ENCODE data around the gene WWP2.

The WWP2 gene

DNA sequence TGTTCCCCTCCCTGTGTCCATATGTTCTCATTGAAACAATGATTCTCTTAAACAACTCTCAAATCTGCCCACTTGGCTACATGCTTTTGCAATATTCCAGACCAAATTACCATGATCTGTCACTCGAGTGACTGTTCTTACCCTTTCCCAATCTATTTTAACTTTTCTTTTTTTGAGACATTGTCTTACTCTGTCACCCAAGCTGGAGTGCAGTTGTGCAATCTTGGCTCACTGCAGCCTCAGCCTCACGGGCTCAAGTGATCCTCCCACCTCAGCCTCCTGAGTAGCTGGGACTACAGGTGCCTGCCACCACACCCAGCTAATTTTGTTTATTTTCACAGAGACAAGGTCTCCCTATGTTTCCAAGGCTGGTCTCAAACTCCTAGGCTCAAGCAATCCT is 130.2 kb downstream of the WWP2 start:
- Histone ChIP-seq H3K4me2 (ENCODE audit: low read depth, low read length, poor library complexity, severe bottlenecking) (no peak overlapping the region), H2AFZ (ENCODE audit: low read length) (no peak overlapping the region), H3K79me2 (ENCODE audit: insufficient read depth, low read length) (no peaks in the 10 kb centered on the region), H3K9ac (ENCODE audit: low read depth, low read length, poor library complexity, severe bottlenecking) (no peak overlapping the region), H3K9me3 (ENCODE audit: insufficient read depth, low read depth, low read length) (no peaks in the 10 kb centered on the region), H3K36me3 (ENCODE audit: insufficient read depth, low read length) (peaks cover 24% of the 10 kb centered on the region; the same call in 1 of the 2 replicates), H3K27me3 (ENCODE audit: insufficient read depth, low read length, poor library complexity, severe bottlenecking) (no peaks in the 10 kb centered on the region), H4K20me1 (ENCODE audit: insufficient read depth, low read length, poor library complexity, severe bottlenecking) (no peaks in the 10 kb centered on the region), H3K4me1 (ENCODE audit: insufficient read depth, low read length, poor library complexity, severe bottlenecking) (no peaks in the 10 kb centered on the region), H3K9me2 (replicated peaks; ENCODE audit: low read depth, low read length) (no peaks in the 10 kb centered on the region), H3F3A (ENCODE audit: low read depth) (no peaks in the 10 kb centered on the region), H3K4me3 (ENCODE audit: low read length, poor library complexity, severe bottlenecking) (no peak overlapping the region)
- TF ChIP-seq, protein P1, sequence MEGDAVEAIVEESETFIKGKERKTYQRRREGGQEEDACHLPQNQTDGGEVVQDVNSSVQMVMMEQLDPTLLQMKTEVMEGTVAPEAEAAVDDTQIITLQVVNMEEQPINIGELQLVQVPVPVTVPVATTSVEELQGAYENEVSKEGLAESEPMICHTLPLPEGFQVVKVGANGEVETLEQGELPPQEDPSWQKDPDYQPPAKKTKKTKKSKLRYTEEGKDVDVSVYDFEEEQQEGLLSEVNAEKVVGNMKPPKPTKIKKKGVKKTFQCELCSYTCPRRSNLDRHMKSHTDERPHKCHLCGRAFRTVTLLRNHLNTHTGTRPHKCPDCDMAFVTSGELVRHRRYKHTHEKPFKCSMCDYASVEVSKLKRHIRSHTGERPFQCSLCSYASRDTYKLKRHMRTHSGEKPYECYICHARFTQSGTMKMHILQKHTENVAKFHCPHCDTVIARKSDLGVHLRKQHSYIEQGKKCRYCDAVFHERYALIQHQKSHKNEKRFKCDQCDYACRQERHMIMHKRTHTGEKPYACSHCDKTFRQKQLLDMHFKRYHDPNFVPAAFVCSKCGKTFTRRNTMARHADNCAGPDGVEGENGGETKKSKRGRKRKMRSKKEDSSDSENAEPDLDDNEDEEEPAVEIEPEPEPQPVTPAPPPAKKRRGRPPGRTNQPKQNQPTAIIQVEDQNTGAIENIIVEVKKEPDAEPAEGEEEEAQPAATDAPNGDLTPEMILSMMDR (conservative IDR thresholded peaks at IDR 0.05; ENCODE audit: low read length) = no peak
- TF ChIP-seq EZH2phosphoT487 (IDR thresholded peaks at IDR 0.05; ENCODE audit: borderline replicate concordance) = no peak

DNA sequence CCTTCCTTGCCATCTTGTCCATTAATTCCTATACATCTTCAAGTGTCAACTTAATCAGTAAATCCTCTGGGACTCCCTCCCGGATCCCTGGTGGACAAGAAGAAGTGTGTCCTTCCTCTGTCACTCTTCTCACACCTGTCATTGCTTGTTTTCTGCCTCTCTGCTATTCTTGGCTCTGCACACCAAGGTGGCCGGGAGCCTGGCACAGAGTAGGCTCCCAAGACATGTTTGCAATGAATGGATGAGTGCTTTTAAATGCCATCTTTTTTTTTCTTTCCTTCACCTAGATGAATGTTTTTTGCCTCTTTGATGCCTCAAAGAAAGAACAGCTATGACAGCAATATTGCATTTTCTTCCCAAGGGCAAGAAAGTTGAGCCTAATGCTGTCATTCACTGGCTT is 131.0 kb downstream of the WWP2 start:
- no peak overlapping the region for H3K4me3 ChIP-seq (ENCODE audit: low read length, poor library complexity, severe bottlenecking)
- no peaks in the 10 kb centered on the region for H4K20me1 ChIP-seq (ENCODE audit: insufficient read depth, low read length, poor library complexity, severe bottlenecking)
- no peak overlapping the region for H3K4me2 ChIP-seq (ENCODE audit: low read depth, low read length, poor library complexity, severe bottlenecking)
- H3K9me3 ChIP-seq (ENCODE audit: insufficient read depth, low read depth, low read length) = no peaks in the 10 kb centered on the region
- no peaks in the 10 kb centered on the region for H3K79me2 ChIP-seq (ENCODE audit: insufficient read depth, low read length)
- no peak for TF ChIP-seq EZH2phosphoT487 (IDR thresholded peaks at IDR 0.05; ENCODE audit: borderline replicate concordance)
- TF ChIP-seq, protein P1 (conservative IDR thresholded peaks at IDR 0.05; ENCODE audit: low read length) = no peak
- peaks cover 21% of the 10 kb centered on the region; the same call in 1 of the 2 replicates for H3K36me3 ChIP-seq (ENCODE audit: insufficient read depth, low read length)
- H3K9me2 ChIP-seq (replicated peaks; ENCODE audit: low read depth, low read length) = no peaks in the 10 kb centered on the region
- no peaks in the 10 kb centered on the region for H3K4me1 ChIP-seq (ENCODE audit: insufficient read depth, low read length, poor library complexity, severe bottlenecking)
- no peak overlapping the region for H3K9ac ChIP-seq (ENCODE audit: low read depth, low read length, poor library complexity, severe bottlenecking)
- H3F3A ChIP-seq (ENCODE audit: low read depth) = no peaks in the 10 kb centered on the region
- no peak overlapping the region for H2AFZ ChIP-seq (ENCODE audit: low read length)
- H3K27me3 ChIP-seq (ENCODE audit: insufficient read depth, low read length, poor library complexity, severe bottlenecking) = no peaks in the 10 kb centered on the region

DNA sequence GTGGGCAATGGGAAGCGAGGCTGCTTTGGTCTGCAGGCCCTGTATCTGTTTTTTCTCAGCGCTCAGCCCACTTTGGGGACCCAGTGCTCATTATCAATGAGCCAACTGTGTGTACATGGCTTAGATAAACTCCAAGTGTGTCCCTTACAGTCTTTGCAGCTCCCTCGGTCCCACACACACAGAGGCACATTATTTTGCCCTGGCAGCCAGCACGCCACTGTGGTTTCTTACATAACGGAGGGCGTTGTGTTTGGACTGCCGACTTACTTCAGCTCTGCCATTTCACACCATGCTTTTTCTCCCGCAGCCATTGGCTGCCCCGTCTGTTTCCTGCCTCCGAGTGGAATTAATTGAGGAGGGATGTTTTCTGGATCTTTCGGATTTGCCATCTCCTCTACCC is 132.5 kb downstream of the WWP2 start:
- Histone ChIP-seq H3K36me3 (ENCODE audit: insufficient read depth, low read length) (peaks cover 6% of the 10 kb centered on the region; the same call in 1 of the 2 replicates), H3K4me1 (ENCODE audit: insufficient read depth, low read length, poor library complexity, severe bottlenecking) (no peaks in the 10 kb centered on the region), H3K79me2 (ENCODE audit: insufficient read depth, low read length) (no peaks in the 10 kb centered on the region), H3K9ac (ENCODE audit: low read depth, low read length, poor library complexity, severe bottlenecking) (no peak overlapping the region), H3K9me3 (ENCODE audit: insufficient read depth, low read depth, low read length) (no peaks in the 10 kb centered on the region), H3K27me3 (ENCODE audit: insufficient read depth, low read length, poor library complexity, severe bottlenecking) (no peaks in the 10 kb centered on the region), H2AFZ (ENCODE audit: low read length) (no peak overlapping the region), H3F3A (ENCODE audit: low read depth) (no peaks in the 10 kb centered on the region), H4K20me1 (ENCODE audit: insufficient read depth, low read length, poor library complexity, severe bottlenecking) (no peaks in the 10 kb centered on the region), H3K4me2 (ENCODE audit: low read depth, low read length, poor library complexity, severe bottlenecking) (no peak overlapping the region), H3K4me3 (ENCODE audit: low read length, poor library complexity, severe bottlenecking) (no peak overlapping the region), H3K9me2 (replicated peaks; ENCODE audit: low read depth, low read length) (no peaks in the 10 kb centered on the region)
- TF ChIP-seq EZH2phosphoT487 (IDR thresholded peaks at IDR 0.05; ENCODE audit: borderline replicate concordance) = no peak
- TF ChIP-seq, protein P1 (conservative IDR thresholded peaks at IDR 0.05; ENCODE audit: low read length) = no peak
